ENCODE data around the gene MESP2.

The MESP2 gene

DNA sequence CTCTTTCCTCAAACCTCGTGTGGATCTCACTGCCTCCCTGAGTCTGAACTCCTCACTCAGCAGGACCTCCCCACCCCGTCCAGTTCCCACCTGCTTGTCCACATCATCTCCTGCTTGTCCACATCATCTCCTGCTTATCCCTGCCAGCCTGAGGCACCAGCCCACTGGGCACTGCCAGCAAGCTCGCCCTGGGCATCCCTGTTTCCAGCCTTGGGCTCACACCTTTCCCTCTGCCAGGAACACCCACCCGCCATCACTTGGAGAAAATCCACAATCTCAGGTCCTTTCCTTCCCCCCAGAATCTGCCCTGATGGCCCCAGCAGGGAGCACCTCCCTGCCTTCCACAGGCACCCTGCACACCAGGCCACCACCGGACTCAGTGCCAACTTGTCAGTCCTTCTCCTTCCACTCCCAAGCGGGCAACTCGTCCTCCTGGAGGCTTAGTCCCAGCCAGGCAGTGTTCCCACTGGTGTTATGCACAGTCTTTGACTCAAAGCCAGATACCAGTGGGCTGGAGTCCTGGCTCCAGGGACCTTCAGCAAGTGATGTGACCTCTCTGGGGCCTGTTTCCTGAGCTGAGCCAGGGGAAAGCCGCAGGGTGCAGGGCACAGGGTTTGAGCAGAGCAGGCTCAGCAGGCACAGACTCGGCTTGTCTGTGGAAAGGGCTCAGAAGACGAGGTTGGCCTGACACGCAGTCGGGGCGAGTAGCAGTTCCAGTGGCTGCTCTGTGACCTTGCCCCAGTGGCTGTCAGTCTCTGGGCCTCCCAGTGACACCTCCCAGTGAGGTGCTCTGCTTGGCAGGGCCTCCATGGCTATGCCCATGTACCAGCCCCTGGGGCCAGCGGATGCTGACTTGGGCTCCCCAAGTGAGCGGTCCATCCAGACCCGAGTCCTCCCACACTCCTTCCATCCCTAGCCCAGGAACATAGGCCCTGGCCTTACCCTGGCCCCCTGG, 9.5 kb upstream of the MESP2 start:
- Mint-ChIP-seq H3K4me3 (no peak overlapping the region), H3K36me3 (no peaks in the 10 kb centered on the region), H3K27ac (peak overlapping the region; percentile 6), H3K27me3 (no peaks in the 10 kb centered on the region), H3K4me1 (no peaks in the 10 kb centered on the region), H3K9me3 (no peaks in the 10 kb centered on the region)
- ATAC-seq, result peak; percentile 28

GRCh38 chr15:89767411-89767915, 8.7 kb upstream of the MESP2 start:
- Mint-ChIP-seq H3K36me3 (no peaks in the 10 kb centered on the region), H3K27ac (no peak overlapping the region), H3K4me1 (no peaks in the 10 kb centered on the region), H3K27me3 (no peaks in the 10 kb centered on the region), H3K9me3 (no peaks in the 10 kb centered on the region), H3K4me3 (no peak overlapping the region)
- peak; percentile 50 for ATAC-seq

DNA sequence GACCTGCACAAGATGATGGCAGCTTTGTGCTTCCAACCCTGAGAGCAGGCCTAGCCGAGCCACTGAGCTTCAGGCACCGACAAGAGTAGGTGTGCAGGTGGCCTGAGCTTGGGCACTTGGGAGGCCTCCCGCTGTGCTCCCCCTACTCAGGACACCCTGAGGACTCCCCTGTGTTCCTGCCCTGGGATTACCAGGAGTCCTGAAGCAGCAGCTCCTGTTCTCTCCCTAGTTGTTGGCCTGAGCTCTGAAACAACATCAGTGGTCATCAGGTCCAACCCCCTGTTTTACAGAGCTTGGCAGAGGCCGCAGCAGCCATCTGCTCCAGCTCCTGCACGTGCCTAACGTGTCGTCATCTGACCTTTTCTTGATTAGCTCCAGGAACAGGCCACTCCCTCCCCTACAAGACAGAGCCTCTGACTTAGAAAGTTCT, 8.0 kb upstream of the MESP2 start:
- Mint-ChIP-seq H3K36me3 (no peaks in the 10 kb centered on the region), H3K4me3 (no peak overlapping the region), H3K4me1 (no peaks in the 10 kb centered on the region), H3K27me3 (no peaks in the 10 kb centered on the region), H3K27ac (no peak overlapping the region), H3K9me3 (no peaks in the 10 kb centered on the region)
- ATAC-seq, result peak; percentile 24

DNA sequence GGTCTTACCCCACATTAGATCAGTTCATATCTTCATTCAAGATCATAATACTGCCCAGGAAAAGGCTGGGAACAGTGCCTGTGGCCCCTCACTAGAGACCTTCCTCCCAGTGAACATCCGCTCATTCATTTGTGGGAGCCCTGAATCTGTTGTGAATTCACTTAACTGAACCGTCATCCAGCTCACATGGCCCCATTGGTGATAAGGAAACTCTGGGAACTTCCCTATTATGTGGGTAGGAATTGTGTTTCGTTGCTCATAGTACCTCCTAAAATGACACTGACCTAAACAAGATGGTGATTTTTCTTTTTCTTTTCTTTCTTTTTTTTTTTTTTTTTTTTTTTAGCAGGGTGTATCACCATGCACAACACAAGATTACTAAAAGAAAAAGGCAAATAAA, 6.8 kb upstream of the MESP2 start:
- ATAC-seq, result no peak
- Mint-ChIP-seq H3K4me3 (no peak overlapping the region), H3K36me3 (no peaks in the 10 kb centered on the region), H3K9me3 (no peaks in the 10 kb centered on the region), H3K27me3 (peaks cover 7% of the 10 kb centered on the region), H3K4me1 (no peaks in the 10 kb centered on the region), H3K27ac (no peak overlapping the region)

DNA sequence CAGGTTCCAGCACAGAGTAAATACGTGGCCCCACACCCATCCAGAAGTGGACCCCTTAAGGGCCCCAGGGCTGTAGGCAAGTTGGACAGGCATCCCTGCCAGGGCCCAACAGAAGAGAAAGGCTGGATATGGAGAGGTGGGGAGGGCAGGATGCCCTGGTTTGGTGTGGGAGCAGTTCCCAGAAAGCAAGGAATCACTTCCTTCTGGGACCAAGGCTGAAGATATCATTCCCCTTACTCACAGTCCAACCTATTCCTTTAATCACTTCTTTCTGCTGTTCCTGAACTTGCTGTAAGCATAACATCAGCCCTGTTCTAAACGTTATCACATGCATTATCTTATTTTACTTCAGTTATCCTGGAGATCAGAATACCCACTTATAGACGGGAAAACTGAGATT, 6.1 kb upstream of the MESP2 start:
- no peaks in the 10 kb centered on the region for H3K9me3 Mint-ChIP-seq

GRCh38 chr15:89772932-89773583, 3.1 kb upstream of the MESP2 start:
- Mint-ChIP-seq H3K4me3 (no peak overlapping the region), H3K27ac (no peak overlapping the region)
- ATAC-seq, result no peak

More for the DNA sequence above, 6.1 kb upstream of the MESP2 start:
- H3K4me1 Mint-ChIP-seq, result no peaks in the 10 kb centered on the region
- no peaks in the 10 kb centered on the region for H3K36me3 Mint-ChIP-seq
- H3K4me3 Mint-ChIP-seq, result no peak overlapping the region
- no peak for ATAC-seq
- H3K27me3 Mint-ChIP-seq, result peaks cover 9% of the 10 kb centered on the region
- no peak overlapping the region for H3K27ac Mint-ChIP-seq

GRCh38 chr15:89774492-89774891, 1.6 kb upstream of the MESP2 start:
- Mint-ChIP-seq H3K4me1 (no peaks in the 10 kb centered on the region), H3K27ac (no peak overlapping the region), H3K4me3 (no peak overlapping the region), H3K9me3 (no peaks in the 10 kb centered on the region), H3K36me3 (no peaks in the 10 kb centered on the region), H3K27me3 (peaks cover 21% of the 10 kb centered on the region)
- no peak for ATAC-seq

More at GRCh38 chr15:89772932-89773583, 3.1 kb upstream of the MESP2 start:
- Mint-ChIP-seq H3K9me3 (no peaks in the 10 kb centered on the region), H3K36me3 (no peaks in the 10 kb centered on the region), H3K27me3 (peaks cover 12% of the 10 kb centered on the region), H3K4me1 (no peaks in the 10 kb centered on the region)

DNA sequence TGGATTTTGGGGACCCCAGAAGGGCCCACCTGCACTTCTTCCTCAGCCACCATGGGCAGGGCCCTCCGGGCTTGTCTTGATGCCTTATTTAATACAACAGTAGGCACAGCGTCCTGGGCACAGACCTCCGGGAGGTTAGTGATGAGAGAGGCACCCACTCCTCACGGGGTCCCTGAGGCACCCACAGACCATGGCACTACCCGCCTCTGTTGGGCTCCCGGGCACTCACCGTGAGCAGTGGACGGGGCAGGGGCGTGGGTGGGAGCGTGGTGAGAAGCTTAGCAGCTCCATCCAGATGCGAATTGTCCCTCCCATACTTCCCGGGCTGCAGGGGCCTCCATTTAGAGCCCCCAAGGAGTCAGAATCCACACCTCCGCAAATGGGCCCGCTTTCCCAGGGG, 317 bp upstream of the MESP2 start:
- no peak for ATAC-seq
- Mint-ChIP-seq H3K27me3 (peaks cover 21% of the 10 kb centered on the region), H3K4me3 (no peak overlapping the region), H3K36me3 (no peaks in the 10 kb centered on the region), H3K9me3 (no peaks in the 10 kb centered on the region), H3K27ac (no peak overlapping the region), H3K4me1 (peaks cover 9% of the 10 kb centered on the region)

- no peaks in the 10 kb centered on the region for H3K9me3 Mint-ChIP-seq
- ATAC-seq, result no peak
- H3K4me1 Mint-ChIP-seq, result peaks cover 23% of the 10 kb centered on the region
- peak overlapping the region; percentile 58 for H3K4me3 Mint-ChIP-seq
- no peaks in the 10 kb centered on the region for H3K36me3 Mint-ChIP-seq
- peaks cover 21% of the 10 kb centered on the region for H3K27me3 Mint-ChIP-seq
- H3K27ac Mint-ChIP-seq, result no peak overlapping the region
Measured at GRCh38 chr15:89777073-89777751, 1.1 kb downstream of the MESP2 start.

DNA sequence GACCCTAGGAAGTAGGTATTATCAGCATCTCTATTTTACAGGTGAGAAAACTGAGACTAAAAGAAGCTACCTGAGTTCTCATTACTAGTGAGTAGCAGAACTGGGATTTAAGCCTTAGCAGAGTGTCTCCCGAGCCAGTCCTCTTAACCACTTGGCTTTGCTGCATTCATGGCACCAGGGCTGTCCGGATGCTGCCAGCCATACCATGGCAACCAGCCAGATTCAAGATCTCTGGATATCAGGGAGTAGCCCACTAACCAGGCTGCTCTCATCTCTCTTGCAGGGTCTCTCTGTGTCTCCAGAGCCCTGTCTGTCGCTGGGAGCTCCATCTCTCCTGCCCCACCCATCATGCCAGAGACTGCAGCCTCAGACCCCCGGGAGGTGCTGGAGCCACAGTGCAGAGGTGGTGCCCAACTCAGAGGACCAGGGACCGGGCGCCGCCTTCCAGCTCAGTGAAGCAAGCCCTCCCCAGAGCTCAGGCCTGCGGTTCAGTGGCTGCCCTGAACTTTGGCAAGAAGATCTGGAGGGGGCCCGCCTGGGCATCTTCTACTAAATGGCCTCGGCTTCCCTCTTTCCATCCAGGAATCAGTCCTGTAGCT, 1.7 kb downstream of the MESP2 start:
- H3K27me3 Mint-ChIP-seq, result peaks cover 21% of the 10 kb centered on the region

GRCh38 chr15:89778861-89779260, 2.7 kb downstream of the MESP2 start:
- Mint-ChIP-seq H3K9me3 (no peaks in the 10 kb centered on the region), H3K36me3 (no peaks in the 10 kb centered on the region), H3K27me3 (peaks cover 19% of the 10 kb centered on the region), H3K4me3 (no peak overlapping the region), H3K27ac (no peak overlapping the region), H3K4me1 (peaks cover 37% of the 10 kb centered on the region)
- no peak for ATAC-seq

More for the DNA sequence above, 1.7 kb downstream of the MESP2 start:
- Mint-ChIP-seq H3K27ac (no peak overlapping the region), H3K9me3 (no peaks in the 10 kb centered on the region), H3K36me3 (no peaks in the 10 kb centered on the region), H3K4me3 (no peak overlapping the region), H3K4me1 (peaks cover 29% of the 10 kb centered on the region)
- no peak for ATAC-seq

- peaks cover 13% of the 10 kb centered on the region for H3K27me3 Mint-ChIP-seq
- H3K36me3 Mint-ChIP-seq, result no peaks in the 10 kb centered on the region
- no peaks in the 10 kb centered on the region for H3K9me3 Mint-ChIP-seq
- peak overlapping the region; percentile 1 for H3K4me3 Mint-ChIP-seq
- H3K4me1 Mint-ChIP-seq, result peaks cover 41% of the 10 kb centered on the region
- peak overlapping the region; percentile 35 for H3K27ac Mint-ChIP-seq
- ATAC-seq, result no peak
Measured at GRCh38 chr15:89780601-89781000, 4.5 kb downstream of the MESP2 start.

- Mint-ChIP-seq H3K4me1 (peaks cover 41% of the 10 kb centered on the region), H3K27ac (peak overlapping the region; percentile 35), H3K27me3 (peaks cover 13% of the 10 kb centered on the region), H3K36me3 (no peaks in the 10 kb centered on the region), H3K9me3 (no peaks in the 10 kb centered on the region), H3K4me3 (peak overlapping the region; percentile 1)
- peak; percentile 63 for ATAC-seq
Measured at GRCh38 chr15:89781055-89781454, 4.9 kb downstream of the MESP2 start.

DNA sequence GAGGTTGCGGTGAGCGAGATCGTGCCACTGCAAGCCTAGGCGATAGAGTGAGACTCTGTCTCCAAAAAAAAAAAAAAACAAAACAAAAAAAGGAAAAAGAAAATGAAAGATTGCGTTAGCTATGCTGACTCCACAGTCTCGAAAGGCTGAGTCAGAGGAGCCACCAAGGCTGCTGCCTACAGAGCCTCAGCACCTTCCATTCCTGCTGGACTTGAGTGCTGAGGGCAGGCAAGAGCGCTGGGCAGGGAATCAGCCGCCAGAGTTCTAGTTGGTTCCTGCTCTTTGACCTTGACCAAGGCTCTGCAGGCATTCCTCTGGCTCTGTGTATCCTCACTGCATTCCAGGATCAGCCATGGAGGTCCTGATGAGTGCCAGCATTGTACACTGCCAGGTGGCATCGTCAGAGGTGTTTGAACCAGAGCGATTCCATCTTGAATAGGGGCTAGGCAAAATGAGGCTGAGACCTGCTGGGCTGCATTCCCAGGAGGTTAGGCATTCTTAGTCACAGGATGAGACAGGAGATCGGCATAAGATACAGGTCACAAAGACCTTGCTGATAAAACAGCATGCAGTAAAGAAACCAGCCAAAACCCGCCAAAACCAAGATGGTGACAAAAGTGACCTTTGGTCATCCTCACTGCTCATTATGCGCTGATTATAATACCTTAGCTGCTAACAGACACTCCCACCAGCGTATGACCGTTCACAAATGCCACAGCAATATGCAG, 5.9 kb downstream of the MESP2 start:
- H3K36me3 Mint-ChIP-seq, result no peaks in the 10 kb centered on the region
- H3K27ac Mint-ChIP-seq, result peak overlapping the region; percentile 35
- H3K4me3 Mint-ChIP-seq, result no peak overlapping the region
- H3K4me1 Mint-ChIP-seq, result peaks cover 41% of the 10 kb centered on the region
- ATAC-seq, result peak; percentile 88
- no peaks in the 10 kb centered on the region for H3K9me3 Mint-ChIP-seq
- H3K27me3 Mint-ChIP-seq, result peaks cover 13% of the 10 kb centered on the region

Data from stimulated activated memory B cell treated with anti-CD40 and anti-IgM and Interleukin-4, amounts not matched to agents 10 μg/mL and 1 μg/mL and 100 μg/mL, for 72 hours (primary cell).